Right lobe of liver (tissue), 4 donors: ENCODE measurements around the gene CSF1R.

Experiments
- POLR2A ChIP-seq: fragments of 450-650 bp; IDR thresholded peaks from one replicate; pipeline ENCODE4 v1.6.1; 2017; ENCODE audit warnings: antibody characterized with exemption, mild to moderate bottlenecking
- TF ChIP-seq, protein P1 (sequence below), 4 donors: fragments of 200-600 bp in 3 of 4; fragments of 450-650 bp in 1 of 4; IDR thresholded peaks; one replicate each; pipeline versions ENCODE4 v1.5.1 to v1.8.0; 2016 to 2022; ENCODE audit warnings: antibody characterized with exemption in 4 of 4, mild to moderate bottlenecking in 2 of 4
- donor health status: DM: no; HTN: no; CAD: no.
- donor health status: DM: no; HTN: no; CAD: no.
- donor health status: DM: no; HTN: yes; CAD: no.

DNA sequence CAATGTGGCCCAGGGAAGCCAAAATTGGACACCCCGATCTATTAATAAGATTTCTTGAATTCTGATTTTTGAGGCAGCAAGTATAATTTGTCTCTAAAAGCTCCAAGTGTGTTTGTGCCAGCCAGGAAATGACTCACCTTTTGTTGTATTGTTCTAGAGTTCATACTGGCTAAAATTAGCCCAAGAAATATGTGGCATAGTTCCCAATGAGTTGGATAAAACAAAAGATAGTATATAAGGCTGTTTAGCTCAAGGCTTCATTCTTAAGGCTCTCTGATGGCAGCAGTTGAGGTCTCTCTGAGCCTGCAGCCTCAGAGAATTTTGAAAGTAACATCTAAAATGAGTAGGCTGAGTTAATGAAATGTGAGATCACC, 64.2 kb downstream of the CSF1R start:
- TF ChIP-seq, protein P1, sequence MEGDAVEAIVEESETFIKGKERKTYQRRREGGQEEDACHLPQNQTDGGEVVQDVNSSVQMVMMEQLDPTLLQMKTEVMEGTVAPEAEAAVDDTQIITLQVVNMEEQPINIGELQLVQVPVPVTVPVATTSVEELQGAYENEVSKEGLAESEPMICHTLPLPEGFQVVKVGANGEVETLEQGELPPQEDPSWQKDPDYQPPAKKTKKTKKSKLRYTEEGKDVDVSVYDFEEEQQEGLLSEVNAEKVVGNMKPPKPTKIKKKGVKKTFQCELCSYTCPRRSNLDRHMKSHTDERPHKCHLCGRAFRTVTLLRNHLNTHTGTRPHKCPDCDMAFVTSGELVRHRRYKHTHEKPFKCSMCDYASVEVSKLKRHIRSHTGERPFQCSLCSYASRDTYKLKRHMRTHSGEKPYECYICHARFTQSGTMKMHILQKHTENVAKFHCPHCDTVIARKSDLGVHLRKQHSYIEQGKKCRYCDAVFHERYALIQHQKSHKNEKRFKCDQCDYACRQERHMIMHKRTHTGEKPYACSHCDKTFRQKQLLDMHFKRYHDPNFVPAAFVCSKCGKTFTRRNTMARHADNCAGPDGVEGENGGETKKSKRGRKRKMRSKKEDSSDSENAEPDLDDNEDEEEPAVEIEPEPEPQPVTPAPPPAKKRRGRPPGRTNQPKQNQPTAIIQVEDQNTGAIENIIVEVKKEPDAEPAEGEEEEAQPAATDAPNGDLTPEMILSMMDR (IDR thresholded peaks at IDR 0.05) = no peak
- TF ChIP-seq POLR2A = no peak
